HepG2 (cell line): ENCODE data around the gene MSMO1. TPM values are rescaled to one million over a fixed set of nuclear protein-coding genes. Genes with fewer than 3 reads are reported as not detected.

Experiments used
- ATAC-seq: fragments of 200-7000 bp; cut with Tn5 transposase; 3 replicates; pipeline ENCODE4 v1.9.1; 2020; ENCODE audit warnings: mild to moderate bottlenecking, moderate library complexity
- BruUV-seq: library from RNA; stranded (reverse); fragments of 400-500 nt; replicated peaks from 2 replicates; lab custom pipeline; 2021; lab: Mats Ljungman, UMichigan
- CTCF ChIA-PET: fragments of 300-600 bp; formaldehyde crosslinking; extraction: SDS; loops from one replicate; lab custom pipeline; 2021; ENCODE audit warnings: low total read pairs, inconsistent platforms, low intra/inter-chr PET ratio; lab: Yijun Ruan, JAX
- POLR2A ChIA-PET: fragments of 350-600 bp; sonication (Branson Sonifier 250); formaldehyde crosslinking; loops from one replicate; lab custom pipeline; 2020; ENCODE audit warnings: antibody characterized with exemption, inconsistent platforms; lab: Yijun Ruan, JAX
- DNase-seq: peaks from one replicate; pipeline ENCODE4 v3.0.0-alpha.2; 2015; ENCODE audit warnings: low spot score
- FAIRE-seq: peaks from 3 replicates; lab custom pipeline; 2011; peaks lifted over from hg19 to GRCh38; lab: Jason Lieb, UNC
- H2AFZ ChIP-seq: one replicate; pipeline ENCODE4 v1.6.1; 2011; ENCODE audit warnings: low read length, inconsistent platforms
- H3K27ac ChIP-seq: fragments of 300-600 bp; 3 replicates; pipeline ENCODE4 v1.8.0; 2011; ENCODE audit warnings: mixed run types, mild to moderate bottlenecking, mixed read lengths, low read length, inconsistent platforms; ENCODE audit not compliant: insufficient read depth; ENCODE audit errors: extremely low read length
- H3K27me3 ChIP-seq, 2 experiments: fragments of 200-600 bp in 1 of 2; 2 replicates in 1 of 2; 3 replicates in 1 of 2; pipeline versions ENCODE4 v1.6.0 to v1.8.0; 2011; ENCODE audit warnings: low read length in 2 of 2, mild to moderate bottlenecking in 2 of 2, moderate library complexity in 2 of 2, inconsistent platforms in 1 of 2; ENCODE audit not compliant: insufficient read depth in 2 of 2, control insufficient read depth in 1 of 2
- H3K36me3 ChIP-seq, 2 experiments: fragments of 200-600 bp in 1 of 2; replicated peaks in 1 of 2; 2 replicates in 1 of 2; 3 replicates in 1 of 2; pipeline versions ENCODE4 v1.5.1 to v1.8.0; 2011; ENCODE audit warnings: low read length in 2 of 2, inconsistent platforms in 1 of 2; ENCODE audit not compliant: insufficient read depth in 2 of 2, control insufficient read depth in 1 of 2
- H3K4me1 ChIP-seq: 2 replicates; pipeline ENCODE4 v1.5.1; 2012; ENCODE audit warnings: low read length, inconsistent platforms; ENCODE audit not compliant: insufficient read depth
- H3K4me2 ChIP-seq: 2 replicates; pipeline ENCODE4 v1.6.0; 2011; ENCODE audit warnings: low read depth, low read length, inconsistent platforms
- H3K4me3 ChIP-seq, 3 experiments: fragments of 200-600 bp in 1 of 3; sonication (generic), shearing (Covaris generic) in 1 of 3; replicated peaks in 1 of 3; 2 replicates each; pipeline ENCODE4 v1.5.1; 2011 to 2016; ENCODE audit warnings: low read length in 3 of 3, inconsistent platforms in 2 of 3, low read depth in 2 of 3, mild to moderate bottlenecking in 2 of 3, control low read depth in 1 of 3, mixed read lengths in 1 of 3; ENCODE audit not compliant: insufficient read depth in 1 of 3
- H3K79me2 ChIP-seq: one replicate; pipeline ENCODE4 v1.6.1; 2011; ENCODE audit warnings: low read length, inconsistent platforms; ENCODE audit not compliant: insufficient read depth
- H3K9ac ChIP-seq: 2 replicates; pipeline ENCODE4 v1.6.0; 2011; ENCODE audit warnings: mild to moderate bottlenecking, low read depth, low read length, inconsistent platforms; ENCODE audit not compliant: insufficient read depth
- H3K9me3 ChIP-seq: 2 replicates; pipeline ENCODE4 v1.5.1; 2012; ENCODE audit warnings: mild to moderate bottlenecking, low read length
- H4K20me1 ChIP-seq: 2 replicates; pipeline ENCODE4 v1.6.0; 2011; ENCODE audit warnings: inconsistent platforms, mild to moderate bottlenecking, low read length, moderate library complexity; ENCODE audit not compliant: insufficient read depth
- CREB1 ChIP-seq, 2 experiments: fragments of 450-650 bp in 1 of 2; IDR thresholded peaks; 2 replicates each; pipeline ENCODE4 v1.6.1; 2016 to 2017; ENCODE audit warnings: control low read depth in 1 of 2, mild to moderate bottlenecking in 1 of 2, missing compliant biosample characterization in 1 of 2, missing genetic modification characterization in 1 of 2
- KDM6A ChIP-seq: IDR thresholded peaks from 2 replicates; pipeline ENCODE4 v1.6.1; 2016; ENCODE audit warnings: low read depth
- PPARG ChIP-seq: conservative IDR thresholded peaks from 2 replicates; pipeline ENCODE4 v1.6.1; 2016; ENCODE audit warnings: missing biosample characterization, missing genetic modification reagents
- TEAD2 ChIP-seq: sonication (generic); formaldehyde crosslinking; IDR thresholded peaks from 2 replicates; pipeline ENCODE4 v1.9.0; 2021; ENCODE audit warnings: missing genetic modification reagents
- ZFP82 ChIP-seq: sonication (generic); formaldehyde crosslinking; IDR thresholded peaks from 2 replicates; pipeline ENCODE4 v1.5.1; 2020; ENCODE audit warnings: mild to moderate bottlenecking, missing genetic modification reagents, borderline replicate concordance
- ZNF790 ChIP-seq: sonication (generic); formaldehyde crosslinking; IDR thresholded peaks from 2 replicates; pipeline ENCODE4 v1.8.0; 2022; ENCODE audit warnings: missing genetic modification reagents, mild to moderate bottlenecking, borderline replicate concordance
- ZNF816 ChIP-seq: sonication (generic); formaldehyde crosslinking; IDR thresholded peaks from 2 replicates; pipeline ENCODE4 v1.8.0; 2022; ENCODE audit warnings: missing genetic modification reagents, mild to moderate bottlenecking, borderline replicate concordance
- WGBS: methylation state at CpG from one replicate; pipeline ENCODE4 v1.1.6; 2017; ENCODE audit warnings: low lambda C conversion rate; 5-methylcytosine and 5-hydroxymethylcytosine counted together
- in situ Hi-C: cut with HindIII; loops from 2 replicates; pipeline ENCODE4 v1.10.0; 2017; ENCODE audit warnings: low pct_unique_long_range_greater_than_20kb; ENCODE audit not compliant: extremely low pct_ligation_motif_present
- intact Hi-C: fragments of 100-400 bp; cut with micrococcal nuclease; formaldehyde crosslinking; loops from one replicate; pipeline ENCODE4 v1.10.0; 2022; ENCODE audit not compliant: unreplicated experiment
- polyA plus RNA-seq, 8 experiments: library from polyadenylated mRNA; depleted of rRNA in 3 of 8; stranded (reverse) in 7 of 8; unstranded in 1 of 8; fragments of >200 nt; fragmentation: Illumina TruSeq in 4 of 8; extraction: Trizol in 4 of 8; gene quantifications; 2 replicates each; pipeline versions ENCODE4 v1.2.1 to v1.2.3, GENCODE V29; 2011 to 2016; ENCODE audit warnings: low read depth in 4 of 8, missing spikeins in 1 of 8, mixed read lengths in 1 of 8; ENCODE audit not compliant: insufficient read depth in 1 of 8
- total RNA-seq, 5 experiments: library from RNA; depleted of rRNA; stranded (reverse); fragments of >200 nt; fragmentation: Illumina TruSeq; extraction: Trizol; gene quantifications; 2 replicates each; pipeline ENCODE4 v1.2.3, GENCODE V29; 2016; ENCODE audit warnings: low read depth in 1 of 5

Gene MSMO1
- total and polyA plus RNA-seq, 2 of the 13 experiments (the other 11 are each of a cell fraction or from before 2014, with no cell fraction given): 98.1 to 216 TPM

GRCh38 chr4:165378398-165378744 lies 50.9 kb downstream of the MSMO1 start:
- ATAC-seq (no peak), FAIRE-seq (no peak), DNase-seq (no peak)
- peak overlapping the region; percentile 60 for H2AFZ ChIP-seq
- H3K4me2 ChIP-seq: peak overlapping the region; percentile 78
- WGBS: 65% methylated on average over 1 of the region's 1 CpG
- H3K27me3 ChIP-seq: no peaks in the 10 kb centered on the region; a peak in 1 of 5 replicates
- CTCF ChIA-PET: interaction anchor here (1.1 to 1.3 kb wide), 2 partner anchors 22 to 27 kb away, joined by 3 to 6 read pairs; no protein-coding TSS in a partner anchor
- in situ Hi-C loops (no loop called here), intact Hi-C loops (loop anchor here (2.0 kb wide), 1 partner anchor 52 kb away; the partner anchor contains the start of gene MSMO1)
- H3K79me2 ChIP-seq: peaks cover 43% of the 10 kb centered on the region
- TF ChIP-seq ZNF816 (CRISPR knock-in tag) (0 out of 2 replicates have a peak, but pooled peaks have one; percentile 29), ZFP82 (CRISPR knock-in tag) (0 out of 2 replicates have a peak, but pooled peaks have one; percentile 15), PPARG (CRISPR knock-in tag) (no peak), KDM6A (CRISPR knock-in tag) (no peak), CREB1 (IDR thresholded peaks at IDR 0.05) (no peak), CREB1 (CRISPR knock-in tag; IDR thresholded peaks at IDR 0.05) (peak; percentile 64; the same call in 1 of the 2 replicates), ZNF790 (CRISPR knock-in tag) (0 out of 2 replicates have a peak, but pooled peaks have one; percentile 41), TEAD2 (CRISPR knock-in tag) (0 out of 2 replicates have a peak, but pooled peaks have one; percentile 43)
- peak overlapping the region; percentile 79 to 91 (median 85) for H3K4me3 ChIP-seq
- peak overlapping the region; percentile 59 for H3K27ac ChIP-seq
- H3K36me3 ChIP-seq: no peaks in the 10 kb centered on the region; a peak in 1 of 5 replicates
- H3K9ac ChIP-seq: peak overlapping the region; percentile 65
- POLR2A ChIA-PET: interaction anchor here (0.6 to 1.7 kb wide), 15 partner anchors 11 to 266 kb away, joined by 3 to 43 read pairs (median 4); partner anchors contain the start of genes MSMO1 and TMEM192
- no peaks in the 10 kb centered on the region for H4K20me1 ChIP-seq
- peaks cover 42% of the 10 kb centered on the region for H3K4me1 ChIP-seq
- BruUV-seq: TSS peak; percentile 61
- no peaks in the 10 kb centered on the region for H3K9me3 ChIP-seq
